Ectodermal cell (in vitro differentiated cells): ENCODE results near the gene VPS13A. TPM values are rescaled to one million over a fixed set of nuclear protein-coding genes. Genes with fewer than 3 reads are reported as not detected.
A peak's percentile ranks its signal among the peaks of the same experiment; 100 is the strongest.

ENCODE experiments used
- H3K27ac ChIP-seq: 2 replicates; pipeline ENCODE4 v1.7.0; 2013; ENCODE audit warnings: mild to moderate bottlenecking, low read depth, low read length; ENCODE audit not compliant: insufficient read depth, poor library complexity, severe bottlenecking
- H3K27me3 ChIP-seq: 2 replicates; pipeline ENCODE4 v1.7.0; 2013; ENCODE audit warnings: mild to moderate bottlenecking, low read length; ENCODE audit not compliant: insufficient read depth, control insufficient read depth, poor library complexity, severe bottlenecking
- H3K36me3 ChIP-seq: one replicate; pipeline ENCODE4 v1.7.0; 2013; ENCODE audit warnings: low read length; ENCODE audit not compliant: control insufficient read depth, insufficient read depth
- H3K4me1 ChIP-seq: one replicate; pipeline ENCODE4 v1.7.0; 2013; ENCODE audit warnings: low read length; ENCODE audit not compliant: control insufficient read depth, insufficient read depth
- H3K4me3 ChIP-seq: 2 replicates; pipeline ENCODE4 v1.7.0; 2013; ENCODE audit warnings: low read depth, low read length, control low read depth; ENCODE audit not compliant: insufficient read depth
- H3K9me3 ChIP-seq: 2 replicates; pipeline ENCODE4 v1.7.0; 2013; ENCODE audit warnings: mild to moderate bottlenecking, low read length, moderate library complexity; ENCODE audit not compliant: control insufficient read depth
- WGBS, 2 experiments: methylation state at CpG; one replicate each; pipeline ENCODE4 v1.1.7; 2013; ENCODE audit warnings: missing lambda C conversion rate in 2 of 2; 5-methylcytosine and 5-hydroxymethylcytosine counted together
- polyA plus RNA-seq, 4 experiments: library from polyadenylated mRNA; stranded (reverse); fragments of 50-300 nt; gene quantifications; one replicate each; pipeline ENCODE4 v1.2.3, GENCODE V29; 2013

Gene VPS13A
- 18.0 TPM for polyA plus RNA-seq (2013, experiment 1 of 4)
- 20.3 TPM for polyA plus RNA-seq (2013, experiment 2 of 4)
- 13.4 TPM for polyA plus RNA-seq (2013, experiment 3 of 4)
- polyA plus RNA-seq (2013, experiment 4 of 4): 18.1 TPM

DNA sequence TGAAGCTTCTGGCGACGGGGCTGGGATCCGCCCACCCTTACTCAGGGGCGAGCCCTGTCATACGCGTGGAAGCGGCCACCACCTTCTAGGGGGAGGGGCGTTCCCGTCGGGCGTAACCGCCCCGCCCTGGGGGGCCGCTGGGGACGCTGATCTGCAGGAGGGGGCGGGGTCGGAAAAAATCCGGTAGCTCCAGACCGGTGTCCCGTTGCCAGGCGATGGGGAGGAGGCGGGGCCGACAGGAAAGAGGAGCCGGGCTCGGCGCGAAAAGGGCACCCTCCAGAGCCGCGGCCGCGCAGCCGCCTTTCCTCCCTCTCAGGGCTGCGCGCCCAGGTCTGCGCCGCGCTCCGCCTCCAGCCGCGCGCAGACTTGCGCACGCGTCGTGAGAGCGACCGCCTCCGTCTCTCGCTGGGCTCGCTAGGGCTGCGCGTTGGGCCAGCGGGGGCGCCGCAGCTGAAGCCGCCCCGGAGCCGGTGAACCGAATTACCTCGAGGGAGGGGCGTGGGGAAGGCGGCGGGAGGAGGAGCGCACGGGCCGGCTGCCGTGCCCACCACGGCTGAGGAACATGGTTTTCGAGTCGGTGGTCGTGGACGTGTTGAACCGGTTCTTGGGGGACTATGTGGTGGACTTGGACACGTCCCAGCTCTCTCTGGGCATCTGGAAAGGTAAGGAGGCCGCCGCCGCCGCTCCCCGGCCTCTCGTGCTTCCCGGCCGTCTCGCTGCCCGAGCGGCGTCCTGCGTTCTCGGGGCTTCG lies at the start of gene VPS13A:
TSS of gene VPS13A (plus strand) at position 392 of the 751 bp plus-strand sequence. CDS start at position 563, 171 bp downstream.
- Histone ChIP-seq H3K27me3 (no peaks in the 10 kb centered on the region), H3K27ac (peak within 1 kb of the TSS; percentile 74), H3K4me3 (peak within 1 kb of the TSS; percentile 65), H3K36me3 (no peaks in the 10 kb centered on the region), H3K9me3 (no peaks in the 10 kb centered on the region), H3K4me1 (peaks cover 7% of the 10 kb centered on the region)
- WGBS, 2 experiments: 0 to 1% methylated on average over 89 of the region's 89 CpGs

- WGBS, 2 experiments: 3 to 6% methylated on average over 1 of the region's 1 CpG
- Histone ChIP-seq H3K27ac (no peak overlapping the region), H3K27me3 (no peaks in the 10 kb centered on the region), H3K36me3 (no peaks in the 10 kb centered on the region), H3K4me3 (no peak overlapping the region), H3K9me3 (no peaks in the 10 kb centered on the region), H3K4me1 (peaks cover 6% of the 10 kb centered on the region)
These were observed 49.1 kb upstream of the VPS13A start for GRCh38 chr9:77128125-77128789.

GRCh38 chr9:77131399-77131798 lies 45.9 kb upstream of the VPS13A start:
- Histone ChIP-seq H3K4me3 (no peak overlapping the region), H3K27me3 (no peaks in the 10 kb centered on the region), H3K36me3 (no peaks in the 10 kb centered on the region), H3K4me1 (no peaks in the 10 kb centered on the region), H3K27ac (no peak overlapping the region), H3K9me3 (no peaks in the 10 kb centered on the region)
- 86 to 92% methylated on average over 5 of the region's 5 CpGs for WGBS, 2 experiments

DNA sequence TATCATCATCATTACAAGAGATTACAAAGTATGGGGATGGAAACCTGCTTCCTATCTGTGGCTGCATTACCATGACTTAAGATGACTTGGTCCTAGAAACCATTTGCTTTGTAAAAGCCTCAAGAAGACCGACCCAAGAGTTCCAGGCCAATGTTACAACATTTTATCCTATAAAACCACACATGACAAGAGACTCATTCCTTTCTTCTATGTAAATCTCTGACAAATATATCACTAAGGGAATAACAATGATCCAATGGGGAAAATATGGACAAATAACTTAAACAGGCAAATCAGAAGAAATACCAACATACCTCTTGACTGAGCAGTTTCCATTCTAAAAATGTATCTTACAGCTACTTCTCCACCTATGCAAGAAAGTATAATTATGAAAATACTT lies 44.3 kb upstream of the VPS13A start:
- H3K27me3 ChIP-seq: no peaks in the 10 kb centered on the region
- WGBS, 2 experiments: 78 to 97% methylated on average over 1 of the region's 1 CpG
- no peak overlapping the region for H3K27ac ChIP-seq
- no peak overlapping the region for H3K4me3 ChIP-seq
- H3K4me1 ChIP-seq: no peaks in the 10 kb centered on the region
- no peaks in the 10 kb centered on the region for H3K36me3 ChIP-seq
- H3K9me3 ChIP-seq: no peaks in the 10 kb centered on the region

DNA sequence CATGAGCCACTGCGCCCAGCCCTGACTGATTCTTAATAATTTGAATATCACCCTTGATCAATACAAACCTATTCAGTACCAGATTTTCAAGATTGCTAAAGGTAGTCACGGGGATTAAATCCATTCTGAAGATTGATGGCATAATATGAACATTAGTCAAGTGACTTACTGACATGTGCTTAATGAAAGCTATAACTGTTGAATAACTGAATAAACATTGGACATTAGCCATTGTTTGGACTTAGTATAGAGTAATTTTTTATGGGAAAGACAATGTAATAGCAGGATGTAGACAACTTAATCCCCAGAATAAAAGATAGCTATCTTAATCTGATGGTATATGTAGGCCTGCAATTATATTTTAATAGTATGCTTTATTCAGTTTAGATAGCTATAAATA lies 35.0 kb upstream of the VPS13A start:
- WGBS, 2 experiments: 92 to 100% methylated on average over 2 of the region's 2 CpGs
- H3K4me1 ChIP-seq: no peaks in the 10 kb centered on the region
- H3K27me3 ChIP-seq: no peaks in the 10 kb centered on the region
- no peak overlapping the region for H3K4me3 ChIP-seq
- H3K36me3 ChIP-seq: no peaks in the 10 kb centered on the region
- H3K9me3 ChIP-seq: no peaks in the 10 kb centered on the region
- H3K27ac ChIP-seq: no peak overlapping the region

- no peak overlapping the region for H3K4me3 ChIP-seq
- 66 to 78% methylated on average over 2 of the region's 2 CpGs for WGBS, 2 experiments
- no peaks in the 10 kb centered on the region for H3K9me3 ChIP-seq
- no peaks in the 10 kb centered on the region for H3K36me3 ChIP-seq
- no peak overlapping the region for H3K27ac ChIP-seq
- H3K27me3 ChIP-seq: no peaks in the 10 kb centered on the region
- H3K4me1 ChIP-seq: no peaks in the 10 kb centered on the region
These were observed 27.5 kb upstream of the VPS13A start for GRCh38 chr9:77149879-77150278.

GRCh38 chr9:77152289-77152688 lies 25.0 kb upstream of the VPS13A start:
- H3K4me3 ChIP-seq: no peak overlapping the region
- 100% methylated on average over 1 of the region's 1 CpG; no CpG with 5 or more reads in 1 of the 2 experiments for WGBS, 2 experiments
- no peaks in the 10 kb centered on the region for H3K36me3 ChIP-seq
- H3K4me1 ChIP-seq: no peaks in the 10 kb centered on the region
- no peaks in the 10 kb centered on the region for H3K9me3 ChIP-seq
- H3K27me3 ChIP-seq: no peaks in the 10 kb centered on the region
- H3K27ac ChIP-seq: no peak overlapping the region

GRCh38 chr9:77156646-77157371 lies 20.5 kb upstream of the VPS13A start:
- 67 to 73% methylated on average over 1 to 2 of the region's 2 CpGs for WGBS, 2 experiments
- Histone ChIP-seq H3K4me3 (no peak overlapping the region), H3K36me3 (no peaks in the 10 kb centered on the region), H3K27ac (no peak overlapping the region), H3K4me1 (no peaks in the 10 kb centered on the region), H3K9me3 (no peaks in the 10 kb centered on the region), H3K27me3 (no peaks in the 10 kb centered on the region)

- no peaks in the 10 kb centered on the region for H3K27me3 ChIP-seq
- H3K4me3 ChIP-seq: no peak overlapping the region
- H3K27ac ChIP-seq: no peak overlapping the region
- no peaks in the 10 kb centered on the region for H3K9me3 ChIP-seq
- 92 to 95% methylated on average over 5 to 6 of the region's 6 CpGs for WGBS, 2 experiments
- no peaks in the 10 kb centered on the region for H3K36me3 ChIP-seq
- H3K4me1 ChIP-seq: no peaks in the 10 kb centered on the region
These were observed 18.4 kb upstream of the VPS13A start for GRCh38 chr9:77158772-77159513.
